Umbilical cord (tissue), 2 donors: ENCODE data around the gene PPP2R3A. TPM values are rescaled to one million over a fixed set of nuclear protein-coding genes. Genes with fewer than 3 reads are reported as not detected.

Experiments
- DNase-seq: peaks from one replicate; pipeline ENCODE4 v3.0.0-alpha.2; 2015; ENCODE audit warnings: low spot score
- total RNA-seq: library from RNA; depleted of rRNA; stranded (reverse); fragments of >200 nt; gene quantifications from one replicate; pipeline ENCODE4 v1.2.3, GENCODE V29; 2014; ENCODE audit warnings: low replicate concordance; ENCODE audit not compliant: insufficient read depth

Gene PPP2R3A
- total RNA-seq, 1 donor from 2014 or later: 20.2 TPM

DNA sequence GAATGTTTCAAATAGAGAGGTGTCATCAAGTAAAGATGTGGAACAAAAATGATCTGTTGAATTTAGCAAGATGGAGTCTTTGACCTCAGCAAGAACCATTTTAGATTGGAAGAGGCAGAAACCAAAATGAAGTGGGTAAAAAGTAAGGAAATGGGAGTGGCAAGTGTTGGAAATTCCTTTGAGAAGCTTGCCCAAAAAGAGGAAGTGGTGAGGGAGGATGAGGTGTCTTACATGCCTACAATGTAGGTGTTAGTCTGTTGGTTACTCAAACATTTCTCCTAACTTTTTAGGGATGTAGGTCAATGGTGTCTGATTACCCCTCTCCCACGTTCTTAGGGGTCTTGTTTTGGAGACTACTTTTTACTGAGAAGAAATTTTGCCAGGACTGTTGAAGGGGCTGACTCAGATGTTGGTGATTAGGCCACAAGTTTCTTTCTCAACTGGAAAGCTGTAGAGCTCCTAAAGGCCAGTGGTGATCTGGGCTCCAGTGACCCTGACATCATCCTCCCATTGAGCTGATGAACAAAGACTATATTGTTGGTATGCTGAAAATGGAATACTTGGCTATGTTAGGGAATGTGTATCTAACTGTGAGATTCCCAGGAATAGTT, 5.1 kb downstream of the PPP2R3A start:
- DNase-seq: no peak

DNA sequence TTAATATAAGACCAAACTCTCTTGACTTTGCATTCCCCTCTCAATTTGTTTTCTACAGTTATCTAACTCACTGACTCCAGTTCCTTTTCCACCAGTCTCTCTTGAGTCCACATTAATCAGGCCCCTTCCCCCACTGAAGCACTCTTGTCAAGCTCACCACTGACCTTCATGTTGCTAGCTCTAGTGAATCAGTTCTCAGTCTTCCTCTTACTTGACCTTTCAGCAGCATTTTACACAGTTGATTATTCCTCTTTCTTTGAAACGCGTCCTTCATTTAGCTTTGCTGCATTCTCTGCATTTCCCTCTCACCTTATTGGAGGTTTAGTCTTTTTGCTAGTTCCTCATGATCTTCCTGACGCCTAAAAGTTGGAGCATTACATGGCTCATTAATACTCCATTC, 8.3 kb downstream of the PPP2R3A start:
- no peak for DNase-seq

DNA sequence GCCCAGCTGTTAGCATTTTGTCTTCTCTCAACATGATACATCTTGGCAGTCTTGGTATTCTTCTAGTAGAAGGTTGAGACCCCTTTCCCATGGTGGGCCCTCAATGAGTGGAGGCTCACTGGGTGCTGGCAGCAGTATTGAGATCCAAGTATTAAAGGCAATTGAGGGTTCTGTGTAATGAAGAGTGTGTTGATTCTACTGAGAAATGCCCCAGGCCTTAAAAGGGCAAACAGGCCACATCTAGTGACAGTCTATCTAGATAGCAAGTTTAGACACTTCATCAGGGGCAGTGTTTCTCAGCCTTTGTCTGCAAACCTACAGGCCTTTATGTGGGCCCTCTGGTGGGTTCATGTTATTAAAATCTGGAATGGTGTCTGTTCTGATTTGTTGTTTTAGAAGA, 9.5 kb downstream of the PPP2R3A start:
- DNase-seq: no peak

DNA sequence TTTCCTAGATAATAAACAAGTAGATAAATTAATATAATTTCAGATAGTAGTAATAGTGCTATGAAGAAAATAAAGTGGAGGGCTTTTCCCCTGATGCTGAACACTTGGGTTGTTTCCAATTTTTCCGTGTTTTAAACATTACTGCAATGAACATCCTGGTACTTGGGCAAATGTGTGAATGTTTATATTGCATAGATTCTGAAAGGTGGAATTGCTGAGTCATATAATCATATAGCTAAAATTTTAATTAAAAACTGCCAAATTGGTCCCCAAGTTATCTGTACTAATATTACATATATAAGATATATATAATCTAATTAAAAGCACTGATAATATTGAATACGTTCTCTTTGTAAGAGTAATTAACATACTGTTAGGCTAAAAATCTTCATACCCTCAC, 10.0 kb downstream of the PPP2R3A start:
- DNase-seq: no peak

DNA sequence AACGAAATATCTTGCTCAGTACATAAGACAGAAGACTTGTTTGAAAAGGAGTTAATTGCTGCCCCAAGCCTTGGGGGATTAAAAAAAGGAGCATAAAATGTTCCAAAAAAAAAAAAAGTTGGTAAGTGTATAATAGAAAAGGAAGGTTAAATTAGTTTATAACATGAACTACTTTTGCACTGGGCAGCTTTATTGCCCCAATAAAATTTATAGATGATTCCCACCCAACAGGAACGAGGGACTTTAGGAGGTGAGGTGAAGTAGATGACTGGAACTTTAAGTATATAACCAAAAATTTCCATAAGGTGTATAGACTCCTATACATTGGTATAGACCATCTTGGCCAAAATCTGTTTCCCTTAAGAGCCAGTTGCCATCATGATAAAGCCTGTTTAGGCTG, 14.8 kb downstream of the PPP2R3A start:
- DNase-seq: no peak

DNA sequence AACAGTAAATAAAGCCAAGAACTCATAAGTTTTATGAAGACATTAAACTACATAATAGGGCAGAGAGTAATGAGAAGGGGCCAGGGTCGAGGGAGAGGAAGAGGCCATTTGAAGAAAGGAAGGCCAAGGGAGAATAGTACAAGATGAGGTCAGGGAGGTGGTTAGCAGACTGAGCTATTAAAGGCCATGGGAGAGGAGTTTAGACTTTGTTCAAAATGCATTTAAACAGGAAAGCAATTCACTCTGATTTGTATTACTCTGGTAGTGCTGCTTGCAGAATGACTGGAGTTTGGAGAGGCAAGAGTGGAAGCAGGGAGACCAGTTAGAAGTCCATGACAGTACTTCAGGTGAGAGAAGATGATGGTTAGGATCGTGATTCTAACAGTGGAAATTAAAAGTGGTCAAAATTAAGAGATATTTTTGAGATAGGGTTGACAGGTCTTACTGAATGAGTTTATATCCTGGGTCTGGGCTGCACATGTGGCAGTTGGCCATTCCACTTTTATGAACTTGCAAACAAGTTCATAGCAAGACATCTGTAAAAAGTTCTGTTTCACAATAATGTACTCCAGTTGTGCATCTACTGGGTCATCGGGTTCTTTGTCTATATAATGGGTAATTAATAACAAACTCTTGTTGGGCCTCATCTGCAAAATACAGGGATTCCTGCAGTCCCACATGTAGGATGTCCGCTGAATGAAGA, 16.3 kb downstream of the PPP2R3A start:
- no peak for DNase-seq

DNA sequence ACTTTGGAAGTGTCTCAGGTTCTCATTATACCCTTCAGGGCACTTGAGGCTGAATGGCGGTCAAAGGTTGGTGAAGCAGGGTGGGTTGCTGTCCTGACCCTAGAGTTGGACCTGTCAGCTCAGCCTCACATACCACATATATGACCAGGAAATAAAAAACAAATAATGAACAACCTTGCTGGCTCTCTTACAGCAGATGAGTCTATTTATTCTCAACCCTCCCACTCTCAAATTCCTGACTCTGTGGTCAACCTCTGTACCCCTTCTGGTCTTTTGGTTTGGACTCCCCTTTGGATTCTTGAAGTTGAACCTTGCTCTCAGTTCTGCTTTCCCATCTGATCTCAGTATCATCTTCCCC, 16.9 kb downstream of the PPP2R3A start:
- no peak for DNase-seq

DNA sequence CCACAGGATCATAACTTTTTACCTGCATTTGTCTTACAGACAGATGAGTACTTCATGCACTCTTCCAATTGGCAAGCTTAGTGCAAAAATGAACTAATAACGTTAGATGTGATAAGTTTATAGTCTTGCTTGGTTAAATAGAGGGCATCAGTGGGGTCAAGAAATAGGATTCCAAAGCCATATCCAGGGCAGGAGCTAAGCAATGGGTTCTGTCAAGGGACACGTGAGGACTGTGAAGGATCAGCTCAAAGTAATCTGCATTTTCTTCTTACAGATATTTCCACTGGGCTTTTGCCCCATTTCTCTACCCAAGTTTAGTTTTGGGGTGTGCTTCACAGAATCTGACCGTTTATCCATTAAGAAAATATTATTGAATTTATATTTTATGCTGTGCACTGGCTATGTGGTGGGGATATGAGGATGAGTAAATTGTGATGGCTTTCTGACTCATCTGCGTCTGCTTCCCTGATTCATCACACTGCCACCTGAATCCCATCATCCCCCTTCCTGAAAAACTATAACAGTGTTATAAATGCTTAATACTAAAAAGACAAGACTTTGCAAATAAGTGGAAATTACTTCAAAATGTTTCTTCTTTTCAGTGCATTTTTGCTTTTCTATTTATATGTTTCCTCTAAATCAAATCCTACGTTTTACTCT, 17.5 kb downstream of the PPP2R3A start:
- DNase-seq: no peak

DNA sequence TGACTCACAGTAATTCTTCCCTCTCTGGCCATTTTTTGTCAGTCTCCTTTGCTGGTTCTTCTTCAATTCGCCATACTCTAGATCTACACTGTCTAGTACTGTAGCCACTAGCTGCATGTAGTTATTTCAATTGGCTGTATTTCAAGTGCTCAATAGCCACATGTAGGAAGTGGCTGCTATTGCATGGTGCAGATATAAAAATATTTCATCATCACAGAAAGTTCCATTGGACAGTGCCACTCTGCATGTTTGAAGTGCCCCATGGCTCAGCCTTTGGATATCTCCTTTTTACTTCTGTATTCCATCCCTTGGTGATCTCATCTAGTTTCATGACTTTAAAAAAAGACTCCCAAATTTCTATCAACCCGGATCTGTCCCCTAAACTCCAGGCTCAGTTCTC, 22.1 kb downstream of the PPP2R3A start:
- DNase-seq: no peak

DNA sequence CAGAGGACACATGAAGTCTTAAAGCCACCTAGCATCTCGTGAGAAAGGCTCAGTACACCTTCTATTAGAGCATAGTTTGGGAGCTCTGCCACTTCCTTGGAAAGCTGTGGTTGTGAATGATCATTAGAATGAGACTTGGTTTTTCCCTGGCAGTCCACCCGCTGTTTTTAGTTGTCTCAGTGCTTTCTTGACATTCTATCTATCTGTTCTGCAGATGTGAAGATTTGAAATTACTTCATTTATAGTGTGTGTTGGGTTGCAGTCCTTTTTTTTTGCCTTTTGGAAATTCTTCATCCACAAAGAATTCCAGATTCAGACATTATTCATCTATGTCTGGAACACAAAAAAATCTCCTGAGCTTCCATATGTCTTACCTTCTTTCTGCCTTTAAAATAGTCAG, 23.7 kb downstream of the PPP2R3A start:
- peak; percentile 3 for DNase-seq

DNA sequence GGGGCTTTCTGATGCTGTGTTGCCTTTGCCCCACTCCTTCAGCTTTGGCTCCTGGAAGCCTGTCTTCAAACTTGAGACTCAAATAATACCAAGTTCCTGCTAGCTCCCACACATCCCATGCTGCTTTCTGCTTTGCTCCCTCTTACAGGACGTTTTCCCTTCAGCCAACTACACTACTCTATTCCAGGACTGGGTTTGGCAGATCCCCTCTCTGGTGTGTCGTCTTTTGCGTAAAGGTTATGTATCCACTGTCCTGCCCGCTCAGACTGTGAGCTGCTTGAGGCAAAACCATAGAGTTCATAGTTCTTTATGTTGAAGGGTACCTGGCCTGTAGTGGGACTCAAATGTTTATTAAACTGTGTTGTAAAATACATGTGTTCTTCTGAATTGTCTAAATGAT, 25.4 kb downstream of the PPP2R3A start:
- no peak for DNase-seq

DNA sequence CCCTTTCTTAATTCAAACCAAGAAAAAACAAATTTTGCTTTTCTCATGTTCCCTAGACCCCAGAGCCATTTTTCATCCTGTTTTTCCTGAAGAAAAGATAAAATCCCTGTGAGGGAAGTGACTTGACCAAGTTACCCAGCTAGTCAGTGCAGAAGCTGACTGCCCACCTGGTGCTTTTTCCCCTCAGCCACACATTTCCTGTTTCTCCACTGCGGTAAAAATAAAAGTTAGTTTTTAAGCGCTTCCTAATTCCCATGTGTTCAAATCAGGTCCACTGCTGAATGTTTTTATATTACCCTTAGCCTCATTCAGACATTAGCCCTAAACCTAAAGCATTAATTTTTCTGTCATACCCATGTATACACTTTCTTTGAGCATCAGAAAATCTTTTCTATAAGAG, 26.1 kb downstream of the PPP2R3A start:
- no peak for DNase-seq

DNA sequence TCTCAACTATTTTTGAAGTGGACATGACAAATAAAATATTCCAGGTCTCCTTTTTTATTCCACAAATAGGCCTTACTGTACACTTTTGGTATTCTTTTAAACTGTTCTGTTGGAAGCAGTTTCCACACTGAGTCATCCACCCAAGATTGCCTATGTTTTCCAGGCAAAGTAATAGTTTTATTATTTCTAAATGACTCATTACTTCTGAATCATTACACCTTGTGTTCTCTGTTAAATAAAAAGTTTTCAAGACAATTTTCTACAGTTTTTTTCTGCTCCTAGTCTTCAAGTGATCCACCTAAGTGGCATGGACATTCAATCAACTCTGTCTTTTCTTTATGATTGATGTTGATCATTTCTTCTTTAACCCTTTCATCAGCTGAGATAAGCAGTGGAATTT, 26.5 kb downstream of the PPP2R3A start:
- DNase-seq: peak; percentile 25

DNA sequence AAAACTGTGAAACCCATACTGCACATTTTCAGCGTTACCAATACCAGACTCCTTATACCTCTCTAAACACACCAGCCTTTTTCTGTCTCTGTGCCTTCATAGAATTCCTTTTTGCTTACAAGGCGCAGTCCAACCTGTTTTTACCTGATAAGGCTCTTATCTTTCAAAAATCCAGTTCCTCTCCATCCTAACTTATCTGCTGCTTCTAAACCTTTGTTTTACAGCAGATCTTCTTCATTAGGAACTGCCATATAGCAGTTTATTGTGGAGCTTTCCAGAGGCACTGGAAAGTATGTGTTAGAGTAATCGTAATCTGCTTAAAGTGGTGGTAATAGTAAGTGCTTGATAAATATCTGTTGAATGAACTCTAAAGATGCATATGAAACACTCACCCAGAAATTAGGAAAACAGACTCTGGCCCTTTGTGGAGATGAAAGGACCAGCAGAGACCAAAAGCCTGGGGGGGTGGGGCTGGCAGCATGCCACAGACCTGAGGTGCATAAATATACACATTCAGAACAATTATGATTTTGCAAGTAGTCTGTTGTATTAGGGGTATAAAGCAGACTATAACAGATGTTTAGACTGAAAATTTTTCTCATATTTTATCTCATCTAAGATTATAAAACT, 29.3 kb downstream of the PPP2R3A start:
- no peak for DNase-seq

DNA sequence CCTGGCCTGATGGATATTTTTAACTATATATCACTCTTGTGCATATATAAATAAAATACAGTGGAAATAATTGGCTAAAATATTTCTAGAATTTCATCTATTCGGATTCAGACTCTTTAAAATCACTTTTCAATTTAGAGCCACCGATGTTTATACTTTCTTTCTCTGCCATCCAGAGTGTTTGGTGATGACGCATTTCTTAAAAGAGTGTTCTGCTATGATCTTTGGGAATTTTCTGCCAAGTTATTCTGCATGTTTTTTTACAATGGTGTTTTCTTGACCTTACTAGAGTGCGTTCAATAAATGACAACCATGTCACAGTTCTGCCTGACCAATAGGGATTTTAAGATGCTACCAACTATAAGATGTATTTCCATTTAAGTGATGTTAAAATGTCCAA, 30.2 kb downstream of the PPP2R3A start:
- no peak for DNase-seq

DNA sequence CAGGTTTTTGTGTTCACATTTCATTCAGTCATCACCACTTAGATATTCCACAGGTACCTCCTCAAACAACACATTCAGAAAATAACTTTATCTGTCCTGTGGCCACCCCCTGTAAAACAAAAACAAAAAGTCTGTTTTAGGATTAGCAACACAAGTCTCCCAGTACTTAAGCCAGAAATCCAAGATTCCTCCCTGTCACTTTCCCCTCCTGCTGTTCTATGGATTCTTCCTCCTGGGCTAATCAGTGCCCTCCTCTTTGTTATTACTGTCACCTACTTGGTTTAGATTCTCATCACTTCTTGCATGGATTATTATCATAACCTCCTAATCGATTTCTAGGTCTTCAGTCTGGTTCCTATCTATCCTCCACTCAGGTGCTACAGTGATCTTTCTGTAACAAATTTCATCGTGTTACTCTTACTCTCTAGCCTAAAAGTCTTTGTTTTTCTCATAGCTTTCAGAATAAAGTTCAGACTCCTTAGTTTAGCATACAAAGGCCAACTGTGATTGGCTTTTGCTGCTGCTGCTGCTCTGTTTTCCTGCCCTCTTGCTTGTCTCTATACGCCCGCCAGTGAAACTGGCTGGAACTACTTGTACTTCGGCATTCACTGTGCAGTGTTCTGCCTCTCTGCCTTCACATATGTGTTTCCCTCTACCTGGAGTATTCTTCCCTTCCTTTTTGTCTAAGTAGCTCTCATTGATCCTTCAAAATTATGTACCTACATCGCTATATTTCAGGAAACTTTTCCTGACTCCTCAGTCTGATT, 32.2 kb downstream of the PPP2R3A start:
- no peak for DNase-seq

DNA sequence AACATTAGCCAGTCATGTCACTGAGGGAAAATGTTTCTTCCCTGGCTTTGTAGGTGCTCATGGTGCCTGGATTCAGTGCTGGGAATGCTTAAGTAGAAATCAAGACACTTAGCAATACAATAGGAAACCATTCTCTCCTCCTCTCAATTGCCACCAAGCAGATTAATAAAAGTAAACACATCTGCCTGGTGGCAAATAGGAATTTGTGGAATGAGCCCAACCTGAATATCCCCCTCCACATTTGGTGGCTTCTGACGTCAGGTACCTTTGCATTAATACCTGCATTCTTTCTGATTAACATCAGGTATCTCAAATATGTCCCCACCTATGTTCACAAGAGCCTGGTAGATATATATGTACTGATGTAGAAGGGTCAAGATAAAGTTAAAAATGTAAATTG, 42.7 kb downstream of the PPP2R3A start:
- DNase-seq: no peak

DNA sequence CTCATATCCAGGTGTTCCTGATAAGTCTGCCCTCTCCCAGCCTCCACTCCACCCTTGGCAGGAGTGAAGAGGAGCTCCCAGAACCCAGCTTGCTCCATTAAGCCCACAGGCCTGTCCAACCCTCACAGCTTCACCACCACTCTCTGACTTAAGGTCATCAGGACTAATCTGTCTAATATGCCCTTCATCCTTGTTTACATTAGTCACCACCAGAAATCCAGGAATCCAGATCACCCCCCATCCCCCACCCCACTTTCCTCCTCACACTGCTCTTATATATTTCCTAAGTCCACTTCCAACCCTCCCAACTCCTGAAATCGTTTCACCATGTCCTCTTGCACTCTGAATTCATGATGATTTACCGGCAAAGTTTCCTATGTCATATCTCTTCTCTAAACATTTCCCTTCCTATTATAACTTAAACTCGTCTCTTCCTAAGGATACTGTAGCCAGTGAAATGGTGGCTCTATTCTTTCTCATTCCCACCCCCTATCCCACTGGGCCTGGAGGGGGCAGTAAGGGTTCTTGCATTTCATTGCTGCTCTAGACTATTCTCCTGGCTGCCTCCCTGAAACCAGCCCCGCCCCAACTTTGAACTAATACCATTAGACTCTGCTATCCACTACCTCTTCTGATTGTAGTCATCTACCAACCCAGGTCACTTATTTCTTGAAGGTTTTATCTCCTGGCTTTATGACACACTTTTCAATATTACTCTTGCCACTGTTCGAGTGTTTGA, 43.4 kb downstream of the PPP2R3A start:
- no peak for DNase-seq

DNA sequence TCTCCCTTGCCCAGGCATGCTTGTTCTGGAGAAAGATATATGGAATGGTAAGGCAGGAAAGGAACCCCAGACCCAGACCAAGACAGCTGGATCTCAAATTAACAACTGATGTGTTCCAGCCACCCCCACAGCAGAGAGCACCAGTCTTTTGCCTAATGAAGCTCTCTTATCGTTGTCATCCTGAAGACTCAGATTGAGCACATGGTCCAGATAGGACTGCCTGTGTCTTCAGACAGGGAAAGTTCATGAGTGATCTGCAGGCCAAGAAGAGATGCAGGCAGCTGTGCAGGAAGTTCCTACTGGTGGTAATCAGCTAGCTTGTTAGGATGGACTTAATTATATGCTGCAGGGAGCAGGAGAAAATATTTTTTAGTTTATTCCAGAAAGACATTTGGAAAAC, 53.3 kb downstream of the PPP2R3A start:
- no peak for DNase-seq

DNA sequence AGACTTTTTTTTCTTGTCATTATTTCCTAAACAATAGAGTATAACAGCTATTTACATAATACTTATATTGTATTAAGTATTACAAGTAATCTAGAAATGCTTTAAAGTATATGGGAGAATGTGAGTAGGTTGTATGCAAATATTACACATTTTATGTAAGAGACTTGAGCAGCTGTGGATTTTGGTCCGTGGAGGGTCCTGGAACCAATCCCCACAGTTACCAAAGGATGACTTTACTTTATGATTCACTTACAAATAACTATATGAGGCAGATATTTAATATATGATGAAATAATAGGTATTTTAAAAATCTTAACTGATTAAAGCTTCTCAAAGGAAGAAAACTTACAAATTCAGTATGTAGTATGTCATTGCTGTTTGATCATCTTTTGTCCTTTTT, 56.3 kb downstream of the PPP2R3A start:
- no peak for DNase-seq

DNA sequence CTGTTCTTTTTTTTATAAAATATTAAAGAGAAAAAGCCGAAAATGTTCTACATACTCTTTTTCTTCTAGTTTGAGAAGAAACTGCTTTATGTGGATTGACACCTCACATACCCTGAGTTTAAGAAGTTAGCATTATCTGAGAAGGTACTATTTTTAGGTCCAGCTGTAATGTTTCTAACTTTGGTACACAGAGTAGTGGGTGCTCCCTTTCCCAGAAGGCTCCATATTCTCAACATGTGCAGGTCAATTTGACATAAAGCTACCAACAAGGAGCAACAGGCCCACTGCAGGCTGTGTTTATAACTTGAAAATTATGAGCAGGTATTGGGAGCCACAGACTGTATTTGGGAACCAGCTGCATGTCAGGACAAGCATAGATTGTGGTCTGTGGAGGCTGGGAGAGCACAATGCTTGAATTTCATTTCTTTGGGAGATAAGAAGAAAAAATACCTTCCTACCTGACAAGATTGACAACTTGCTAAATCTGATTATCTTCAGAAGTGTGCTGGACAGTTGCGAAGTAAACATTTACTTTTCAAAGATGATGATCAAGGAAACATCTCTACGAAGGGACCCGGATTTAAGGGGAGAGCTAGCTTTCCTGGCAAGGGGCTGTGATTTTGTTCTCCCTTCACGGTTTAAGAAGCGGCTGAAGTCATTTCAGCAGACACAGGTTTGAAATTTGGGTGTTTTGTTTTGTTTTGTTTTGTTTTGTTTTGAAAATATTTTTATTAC, 57.2 kb downstream of the PPP2R3A start:
- peak; percentile 11 for DNase-seq
